PC-3 (cell line): ENCODE data around the gene TESK2. TPM values are rescaled to one million over a fixed set of nuclear protein-coding genes. Genes with fewer than 3 reads are reported as not detected.

Experiments
- ATAC-seq: fragments of 200-7000 bp; cut with Tn5 transposase; 2 replicates; pipeline ENCODE4 v1.9.1; 2020; ENCODE audit warnings: mild to moderate bottlenecking, moderate library complexity
- BruUV-seq: library from RNA; stranded (reverse); fragments of 400-500 nt; replicated peaks from 2 replicates; lab custom pipeline; 2021; lab: Mats Ljungman, UMichigan
- CTCF ChIA-PET: fragments of 300-600 bp; sonication (Branson Sonifier 250); formaldehyde crosslinking; loops from one replicate; lab custom pipeline; 2022; ENCODE audit warnings: antibody characterized with exemption; lab: Charles Lee
- POLR2A ChIA-PET: fragments of 300-600 bp; sonication (Branson Sonifier 250); formaldehyde crosslinking; loops from one replicate; lab custom pipeline; 2022; ENCODE audit warnings: antibody characterized with exemption; ENCODE audit not compliant: unreplicated experiment; lab: Charles Lee
- DNase-seq: peaks from one replicate; pipeline ENCODE4 v3.0.0-alpha.2; 2015
- H2AFZ ChIP-seq: fragments of 300-600 bp; sonication (generic); 2 replicates; pipeline ENCODE4 v1.6.0; 2016; ENCODE audit warnings: antibody characterized with exemption, low read length
- H3F3A ChIP-seq: fragments of 300-600 bp; sonication (generic); one replicate; pipeline ENCODE4 v1.6.0; 2017; ENCODE audit warnings: antibody characterized with exemption, low read length, control low read depth, mild to moderate bottlenecking; ENCODE audit not compliant: unreplicated experiment
- H3K27ac ChIP-seq: fragments of 300-600 bp; sonication (generic); 2 replicates; pipeline ENCODE4 v1.5.1; 2016; ENCODE audit warnings: mild to moderate bottlenecking, low read length
- H3K27me3 ChIP-seq: fragments of 300-600 bp; sonication (generic); 2 replicates; pipeline ENCODE4 v1.6.1; 2016; ENCODE audit warnings: low read length, mixed read lengths
- H3K36me3 ChIP-seq: fragments of 300-600 bp; sonication (generic); 2 replicates; pipeline ENCODE4 v1.6.1; 2016; ENCODE audit warnings: low read depth, mixed run types, low read length, mixed read lengths
- H3K4me1 ChIP-seq: fragments of 300-600 bp; sonication (generic); 2 replicates; pipeline ENCODE4 v1.5.1; 2016; ENCODE audit warnings: low read length; ENCODE audit not compliant: insufficient read depth
- H3K4me2 ChIP-seq: fragments of 300-600 bp; sonication (generic); 2 replicates; pipeline ENCODE4 v1.6.0; 2016; ENCODE audit warnings: low read length
- H3K4me3 ChIP-seq: fragments of 300-600 bp; sonication (generic); 2 replicates; pipeline ENCODE4 v1.5.1; 2016; ENCODE audit warnings: mild to moderate bottlenecking, low read length, mixed read lengths
- H3K79me2 ChIP-seq: fragments of 300-600 bp; sonication (generic); 2 replicates; pipeline ENCODE4 v1.6.1; 2017; ENCODE audit warnings: low read length, mixed read lengths
- H3K9ac ChIP-seq: fragments of 300-600 bp; sonication (generic); 2 replicates; pipeline ENCODE4 v1.6.0; 2016; ENCODE audit warnings: mild to moderate bottlenecking, low read length
- H3K9me2 ChIP-seq: fragments of 300-600 bp; sonication (generic); replicated peaks from 2 replicates; pipeline ENCODE4 v1.6.1; 2016; ENCODE audit warnings: mixed run types, low read length, mixed read lengths
- H3K9me3 ChIP-seq: fragments of 300-600 bp; sonication (generic); 2 replicates; pipeline ENCODE4 v1.6.1; 2016; ENCODE audit warnings: low read length, mixed read lengths
- H4K20me1 ChIP-seq: fragments of 300-600 bp; sonication (generic); 2 replicates; pipeline ENCODE4 v1.6.1; 2016; ENCODE audit warnings: low read length, mixed read lengths
- EZH2 ChIP-seq: fragments of 300-600 bp; sonication (generic); IDR thresholded peaks from one replicate; pipeline ENCODE4 v1.6.1; 2017; ENCODE audit warnings: antibody characterized with exemption, mild to moderate bottlenecking, low read length; ENCODE audit not compliant: unreplicated experiment
- EZH2phosphoT487 ChIP-seq: fragments of 300-600 bp; sonication (generic); IDR thresholded peaks from 2 replicates; pipeline ENCODE4 v1.6.1; 2018; ENCODE audit warnings: mild to moderate bottlenecking, antibody characterized with exemption, low read length, borderline replicate concordance
- intact Hi-C: fragments of 100-400 bp; cut with micrococcal nuclease; formaldehyde crosslinking; loops from 2 replicates; pipeline ENCODE4 v1.9.0; 2023
- total RNA-seq: library from RNA; depleted of rRNA; stranded (reverse); fragments of >200 nt; gene quantifications from 2 replicates; pipeline ENCODE4 v1.2.3, GENCODE V29; 2014
- TF ChIP-seq, protein P1 (sequence below): fragments of 300-600 bp; sonication (generic); conservative IDR thresholded peaks from 2 replicates; pipeline ENCODE4 v1.5.1; 2017; ENCODE audit warnings: antibody characterized with exemption, low read depth, mild to moderate bottlenecking, low read length

Gene TESK2
- total RNA-seq, 1 experiment from 2014 or later, result 6.0 TPM

DNA sequence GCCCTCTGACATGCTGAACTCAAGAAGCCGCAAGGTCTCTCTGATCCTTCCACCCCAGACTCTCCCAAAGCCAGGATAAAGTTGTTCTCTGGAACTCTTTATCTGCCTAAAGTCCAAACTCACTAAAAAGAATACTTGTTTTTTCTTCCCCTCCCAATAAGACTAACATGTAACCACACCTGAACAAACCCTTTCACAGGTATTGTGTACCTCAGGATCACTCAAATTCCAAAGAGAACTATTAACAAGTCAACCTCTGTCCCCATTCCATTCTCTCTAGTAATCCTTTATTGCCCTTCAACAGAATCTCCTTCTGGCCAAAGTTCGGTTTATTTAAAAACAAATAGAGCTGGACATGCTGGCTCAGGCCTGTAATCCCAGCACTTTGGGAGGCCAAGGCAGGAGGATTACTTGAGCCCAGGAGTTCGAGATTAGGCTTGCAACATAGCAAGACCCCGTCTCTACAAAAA lies 155.1 kb downstream of the TESK2 start:
- intact Hi-C loops, result no loop called here
- peak overlapping the region; percentile 68 for H3K27ac ChIP-seq
- TF ChIP-seq, protein P1, sequence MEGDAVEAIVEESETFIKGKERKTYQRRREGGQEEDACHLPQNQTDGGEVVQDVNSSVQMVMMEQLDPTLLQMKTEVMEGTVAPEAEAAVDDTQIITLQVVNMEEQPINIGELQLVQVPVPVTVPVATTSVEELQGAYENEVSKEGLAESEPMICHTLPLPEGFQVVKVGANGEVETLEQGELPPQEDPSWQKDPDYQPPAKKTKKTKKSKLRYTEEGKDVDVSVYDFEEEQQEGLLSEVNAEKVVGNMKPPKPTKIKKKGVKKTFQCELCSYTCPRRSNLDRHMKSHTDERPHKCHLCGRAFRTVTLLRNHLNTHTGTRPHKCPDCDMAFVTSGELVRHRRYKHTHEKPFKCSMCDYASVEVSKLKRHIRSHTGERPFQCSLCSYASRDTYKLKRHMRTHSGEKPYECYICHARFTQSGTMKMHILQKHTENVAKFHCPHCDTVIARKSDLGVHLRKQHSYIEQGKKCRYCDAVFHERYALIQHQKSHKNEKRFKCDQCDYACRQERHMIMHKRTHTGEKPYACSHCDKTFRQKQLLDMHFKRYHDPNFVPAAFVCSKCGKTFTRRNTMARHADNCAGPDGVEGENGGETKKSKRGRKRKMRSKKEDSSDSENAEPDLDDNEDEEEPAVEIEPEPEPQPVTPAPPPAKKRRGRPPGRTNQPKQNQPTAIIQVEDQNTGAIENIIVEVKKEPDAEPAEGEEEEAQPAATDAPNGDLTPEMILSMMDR, result no peak
- TF ChIP-seq EZH2phosphoT487 (no peak), EZH2 (no peak)
- DNase-seq (peak; percentile 91), ATAC-seq (peak; percentile 46)
- ChIA-PET POLR2A (interaction anchor here (0.6 kb wide), 1 partner anchor 24 kb away, joined by 3 read pairs; no protein-coding TSS in a partner anchor), CTCF (no interaction called here)
- no peaks in the 10 kb centered on the region for H3K9me2 ChIP-seq
- no peaks in the 10 kb centered on the region for H3K27me3 ChIP-seq
- peak overlapping the region; percentile 21 for H3K4me2 ChIP-seq
- H4K20me1 ChIP-seq, result no peaks in the 10 kb centered on the region
- H3K4me1 ChIP-seq, result peaks cover 40% of the 10 kb centered on the region
- no peaks in the 10 kb centered on the region for H3K36me3 ChIP-seq
- no TSS peak for BruUV-seq
- no peak overlapping the region for H3K9ac ChIP-seq
- H3K4me3 ChIP-seq, result 0 out of 2 replicates have a peak overlapping the region, but pooled peaks have one; percentile 0
- H3K9me3 ChIP-seq, result no peaks in the 10 kb centered on the region
- no peak overlapping the region for H2AFZ ChIP-seq
- peaks cover 21% of the 10 kb centered on the region for H3K79me2 ChIP-seq
- no peaks in the 10 kb centered on the region for H3F3A ChIP-seq

DNA sequence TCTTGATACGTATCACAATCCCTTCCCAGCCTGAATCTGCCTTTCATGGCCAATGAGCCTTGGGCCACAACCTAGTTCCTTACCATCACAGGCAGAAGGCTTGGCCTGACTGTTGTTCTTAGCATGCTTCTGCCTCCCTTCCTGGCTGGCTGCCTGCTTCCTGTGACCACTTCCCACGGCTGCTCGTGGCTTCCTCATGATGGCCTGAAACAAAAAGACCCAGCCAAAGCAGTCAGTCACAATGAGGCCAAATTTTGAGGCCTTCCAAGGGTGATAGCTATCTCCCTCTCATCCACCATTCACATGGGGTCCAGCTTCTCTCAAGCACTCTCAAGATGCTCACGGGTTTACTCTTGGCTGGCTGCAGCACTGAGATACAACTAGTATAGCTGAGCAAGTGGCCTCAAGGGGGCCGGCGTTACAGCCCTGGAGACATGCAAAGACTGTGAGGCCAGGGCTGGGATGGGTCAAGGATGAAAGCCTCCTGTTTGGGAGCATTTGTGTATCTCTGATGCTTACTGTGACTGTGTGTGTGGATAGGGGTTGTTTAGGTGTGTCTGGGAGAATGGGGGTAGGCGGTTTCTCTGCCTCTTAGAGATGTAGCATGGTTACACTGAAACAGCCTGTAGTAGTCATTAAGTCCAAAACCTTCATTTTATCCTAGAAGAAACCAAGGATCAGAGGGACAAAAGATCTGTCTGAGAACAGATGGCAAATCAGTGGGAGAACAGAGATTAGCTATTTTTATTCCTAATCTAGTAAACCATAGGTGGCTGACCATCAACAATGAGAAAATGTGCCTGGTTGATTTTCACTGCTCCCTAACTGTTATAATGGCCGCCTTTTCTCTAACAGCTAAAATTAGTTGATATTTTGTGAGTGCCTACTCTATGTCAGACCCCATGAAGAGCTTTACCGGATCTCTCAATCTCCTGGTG lies 156.4 kb downstream of the TESK2 start:
- Histone ChIP-seq H3K27ac (peak overlapping the region; percentile 68), H3K79me2 (peaks cover 10% of the 10 kb centered on the region), H3F3A (no peaks in the 10 kb centered on the region), H3K4me2 (no peak overlapping the region), H3K4me1 (peaks cover 39% of the 10 kb centered on the region), H3K9me2 (no peaks in the 10 kb centered on the region), H3K36me3 (no peaks in the 10 kb centered on the region), H3K9me3 (no peaks in the 10 kb centered on the region), H2AFZ (no peak overlapping the region), H3K4me3 (no peak overlapping the region), H3K9ac (no peak overlapping the region), H3K27me3 (no peaks in the 10 kb centered on the region), H4K20me1 (no peaks in the 10 kb centered on the region)
- DNase-seq, result peak; percentile 39
- ChIA-PET CTCF (interaction anchor here (1.1 kb wide), 1 partner anchor 31 kb away, joined by 7 read pairs; no protein-coding TSS in a partner anchor), POLR2A (no interaction called here)
- no peak for TF ChIP-seq EZH2
- intact Hi-C loops, result no loop called here
- no TSS peak for BruUV-seq
- ATAC-seq, result no peak

- CTCF ChIA-PET, result no interaction called here
- TF ChIP-seq, protein P1, result no peak
- TF ChIP-seq EZH2, result no peak
- Histone ChIP-seq H3K9ac (no peak overlapping the region), H3K9me2 (no peaks in the 10 kb centered on the region), H3K4me2 (no peak overlapping the region), H3K79me2 (no peaks in the 10 kb centered on the region), H3K9me3 (no peaks in the 10 kb centered on the region), H3K36me3 (no peaks in the 10 kb centered on the region), H2AFZ (no peak overlapping the region), H3K4me1 (peaks cover 38% of the 10 kb centered on the region), H3K27ac (no peak overlapping the region), H3F3A (no peaks in the 10 kb centered on the region), H3K27me3 (no peaks in the 10 kb centered on the region), H4K20me1 (no peaks in the 10 kb centered on the region), H3K4me3 (no peak overlapping the region)
- POLR2A ChIA-PET, result no interaction called here
- no TSS peak for BruUV-seq
- DNase-seq, result no peak
- no peak for ATAC-seq
- intact Hi-C loops, result no loop called here
These were observed 158.6 kb downstream of the TESK2 start for GRCh38 chr1:45332346-45332720.
